ENCODE results near the gene METTL9. TPM values are rescaled to one million over a fixed set of nuclear protein-coding genes. Genes with fewer than 3 reads are reported as not detected.
"Not testable (repeated sequence)": the region's sequence is repeated elsewhere in the genome, so short reads cannot be mapped to it uniquely, and the experiment has no call there.

The METTL9 gene
- total and polyA plus RNA-seq, 2 of the 13 experiments (the other 11 are each of a cell fraction or from before 2014, with no cell fraction given) = 123 to 204 TPM

DNA sequence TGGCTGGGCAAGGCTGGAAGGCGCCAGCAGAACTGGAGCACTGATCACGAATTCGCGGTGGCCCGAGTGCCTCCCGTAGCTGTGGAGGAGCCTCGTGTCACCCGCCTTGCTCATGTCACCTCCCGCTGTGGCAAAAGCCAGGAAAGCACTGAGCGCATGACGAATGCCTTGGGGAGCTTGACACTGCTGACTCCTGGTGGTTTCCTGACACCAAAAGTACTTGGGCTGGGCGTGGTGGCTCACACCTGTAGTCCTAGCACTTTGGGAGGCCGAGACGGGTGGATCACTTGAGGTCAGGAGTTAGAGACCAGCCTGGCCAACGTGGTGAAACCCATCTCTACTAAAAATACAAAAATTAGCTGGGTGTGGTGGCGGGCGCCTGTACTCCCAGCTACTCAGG, 47.8 kb upstream of the METTL9 start (continued):
- TF ChIP-seq KDM1A (CRISPR knock-in tag; IDR thresholded peaks at IDR 0.05) (peak; percentile 39; the same call in 1 of the 2 replicates), SALL1 (CRISPR knock-in tag; IDR thresholded peaks at IDR 0.05) (0 out of 2 replicates have a peak, but pooled peaks have one; percentile 14), CREB1 (IDR thresholded peaks at IDR 0.05) (peak; percentile 51; the same call in 1 of the 2 replicates), STAG1 (CRISPR knock-in tag; IDR thresholded peaks at IDR 0.05) (peak; percentile 69)
- TF ChIP-seq, protein P1, sequence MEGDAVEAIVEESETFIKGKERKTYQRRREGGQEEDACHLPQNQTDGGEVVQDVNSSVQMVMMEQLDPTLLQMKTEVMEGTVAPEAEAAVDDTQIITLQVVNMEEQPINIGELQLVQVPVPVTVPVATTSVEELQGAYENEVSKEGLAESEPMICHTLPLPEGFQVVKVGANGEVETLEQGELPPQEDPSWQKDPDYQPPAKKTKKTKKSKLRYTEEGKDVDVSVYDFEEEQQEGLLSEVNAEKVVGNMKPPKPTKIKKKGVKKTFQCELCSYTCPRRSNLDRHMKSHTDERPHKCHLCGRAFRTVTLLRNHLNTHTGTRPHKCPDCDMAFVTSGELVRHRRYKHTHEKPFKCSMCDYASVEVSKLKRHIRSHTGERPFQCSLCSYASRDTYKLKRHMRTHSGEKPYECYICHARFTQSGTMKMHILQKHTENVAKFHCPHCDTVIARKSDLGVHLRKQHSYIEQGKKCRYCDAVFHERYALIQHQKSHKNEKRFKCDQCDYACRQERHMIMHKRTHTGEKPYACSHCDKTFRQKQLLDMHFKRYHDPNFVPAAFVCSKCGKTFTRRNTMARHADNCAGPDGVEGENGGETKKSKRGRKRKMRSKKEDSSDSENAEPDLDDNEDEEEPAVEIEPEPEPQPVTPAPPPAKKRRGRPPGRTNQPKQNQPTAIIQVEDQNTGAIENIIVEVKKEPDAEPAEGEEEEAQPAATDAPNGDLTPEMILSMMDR (CRISPR knock-in tag; IDR thresholded peaks at IDR 0.05) = peak; percentile 78
- TF ChIP-seq, protein P2, sequence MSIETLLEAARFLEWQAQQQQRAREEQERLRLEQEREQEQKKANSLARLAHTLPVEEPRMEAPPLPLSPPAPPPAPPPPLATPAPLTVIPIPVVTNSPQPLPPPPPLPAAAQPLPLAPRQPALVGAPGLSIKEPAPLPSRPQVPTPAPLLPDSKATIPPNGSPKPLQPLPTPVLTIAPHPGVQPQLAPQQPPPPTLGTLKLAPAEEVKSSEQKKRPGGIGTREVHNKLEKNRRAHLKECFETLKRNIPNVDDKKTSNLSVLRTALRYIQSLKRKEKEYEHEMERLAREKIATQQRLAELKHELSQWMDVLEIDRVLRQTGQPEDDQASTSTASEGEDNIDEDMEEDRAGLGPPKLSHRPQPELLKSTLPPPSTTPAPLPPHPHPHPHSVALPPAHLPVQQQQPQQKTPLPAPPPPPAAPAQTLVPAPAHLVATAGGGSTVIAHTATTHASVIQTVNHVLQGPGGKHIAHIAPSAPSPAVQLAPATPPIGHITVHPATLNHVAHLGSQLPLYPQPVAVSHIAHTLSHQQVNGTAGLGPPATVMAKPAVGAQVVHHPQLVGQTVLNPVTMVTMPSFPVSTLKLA (IDR thresholded peaks at IDR 0.05) = 0 out of 2 replicates have a peak, but pooled peaks have one; percentile 24
- not testable (repeated sequence) for TF ChIP-seq CREB1 (CRISPR knock-in tag; IDR thresholded peaks at IDR 0.05)

DNA sequence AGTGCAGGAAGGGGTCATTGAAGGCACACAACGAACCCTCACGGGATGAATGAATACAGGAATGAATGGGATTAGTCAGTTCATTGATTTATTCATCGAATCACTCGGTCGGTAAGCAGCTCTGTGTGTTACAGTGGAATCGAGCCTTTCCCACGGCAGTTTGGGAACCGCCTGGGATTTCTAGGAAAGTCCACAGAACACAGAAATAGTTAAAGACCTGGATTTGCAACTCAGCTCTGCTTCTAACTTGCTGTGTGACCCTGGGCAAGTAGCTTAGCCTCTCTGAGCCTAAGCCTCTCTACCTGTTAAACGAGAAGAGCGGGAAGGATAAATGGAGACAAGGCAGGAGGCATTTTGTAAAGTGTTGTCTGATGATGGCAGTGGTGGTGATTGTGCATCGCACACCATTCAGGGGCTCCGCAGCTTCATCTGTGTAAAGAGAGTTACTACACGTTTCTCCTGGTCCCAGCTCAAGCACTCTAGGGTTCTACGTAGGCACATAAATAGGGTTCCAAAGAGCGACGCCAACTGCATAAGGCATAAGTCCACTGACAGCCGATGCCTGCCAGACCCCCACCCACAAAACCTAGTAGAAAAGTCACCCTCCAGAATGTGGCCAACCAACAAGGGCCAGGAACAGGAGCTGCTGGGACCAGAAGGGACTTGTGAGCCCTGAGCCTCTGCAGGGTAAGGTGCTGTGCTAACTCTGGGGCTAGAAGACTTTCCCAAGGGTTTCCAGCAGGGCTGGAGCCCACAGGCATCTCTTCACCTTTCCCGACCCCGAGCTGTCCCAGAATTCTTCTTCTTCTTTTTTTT, 45.7 kb upstream of the METTL9 start:
- H3K9ac ChIP-seq (ENCODE audit: insufficient read depth, low read depth, low read length) = not testable (repeated sequence)
- intact Hi-C loops (cut with micrococcal nuclease; ENCODE audit: unreplicated experiment) = loop anchor here (10.0 kb wide), 2 partner anchors 269 to 399 kb away; partner anchors contain the start of genes DNAH3 and LDAF1
- WGBS (ENCODE audit: low lambda C conversion rate) = 59% methylated on average over 19 of the region's 19 CpGs
- TF ChIP-seq ZMYM3 (CRISPR knock-in tag; IDR thresholded peaks at IDR 0.05) (peak; percentile 91), CBX5 (CRISPR knock-in tag; IDR thresholded peaks at IDR 0.05; ENCODE audit: borderline replicate concordance) (peak; percentile 25; the same call in 1 of the 2 replicates)
- TF ChIP-seq, protein P3, sequence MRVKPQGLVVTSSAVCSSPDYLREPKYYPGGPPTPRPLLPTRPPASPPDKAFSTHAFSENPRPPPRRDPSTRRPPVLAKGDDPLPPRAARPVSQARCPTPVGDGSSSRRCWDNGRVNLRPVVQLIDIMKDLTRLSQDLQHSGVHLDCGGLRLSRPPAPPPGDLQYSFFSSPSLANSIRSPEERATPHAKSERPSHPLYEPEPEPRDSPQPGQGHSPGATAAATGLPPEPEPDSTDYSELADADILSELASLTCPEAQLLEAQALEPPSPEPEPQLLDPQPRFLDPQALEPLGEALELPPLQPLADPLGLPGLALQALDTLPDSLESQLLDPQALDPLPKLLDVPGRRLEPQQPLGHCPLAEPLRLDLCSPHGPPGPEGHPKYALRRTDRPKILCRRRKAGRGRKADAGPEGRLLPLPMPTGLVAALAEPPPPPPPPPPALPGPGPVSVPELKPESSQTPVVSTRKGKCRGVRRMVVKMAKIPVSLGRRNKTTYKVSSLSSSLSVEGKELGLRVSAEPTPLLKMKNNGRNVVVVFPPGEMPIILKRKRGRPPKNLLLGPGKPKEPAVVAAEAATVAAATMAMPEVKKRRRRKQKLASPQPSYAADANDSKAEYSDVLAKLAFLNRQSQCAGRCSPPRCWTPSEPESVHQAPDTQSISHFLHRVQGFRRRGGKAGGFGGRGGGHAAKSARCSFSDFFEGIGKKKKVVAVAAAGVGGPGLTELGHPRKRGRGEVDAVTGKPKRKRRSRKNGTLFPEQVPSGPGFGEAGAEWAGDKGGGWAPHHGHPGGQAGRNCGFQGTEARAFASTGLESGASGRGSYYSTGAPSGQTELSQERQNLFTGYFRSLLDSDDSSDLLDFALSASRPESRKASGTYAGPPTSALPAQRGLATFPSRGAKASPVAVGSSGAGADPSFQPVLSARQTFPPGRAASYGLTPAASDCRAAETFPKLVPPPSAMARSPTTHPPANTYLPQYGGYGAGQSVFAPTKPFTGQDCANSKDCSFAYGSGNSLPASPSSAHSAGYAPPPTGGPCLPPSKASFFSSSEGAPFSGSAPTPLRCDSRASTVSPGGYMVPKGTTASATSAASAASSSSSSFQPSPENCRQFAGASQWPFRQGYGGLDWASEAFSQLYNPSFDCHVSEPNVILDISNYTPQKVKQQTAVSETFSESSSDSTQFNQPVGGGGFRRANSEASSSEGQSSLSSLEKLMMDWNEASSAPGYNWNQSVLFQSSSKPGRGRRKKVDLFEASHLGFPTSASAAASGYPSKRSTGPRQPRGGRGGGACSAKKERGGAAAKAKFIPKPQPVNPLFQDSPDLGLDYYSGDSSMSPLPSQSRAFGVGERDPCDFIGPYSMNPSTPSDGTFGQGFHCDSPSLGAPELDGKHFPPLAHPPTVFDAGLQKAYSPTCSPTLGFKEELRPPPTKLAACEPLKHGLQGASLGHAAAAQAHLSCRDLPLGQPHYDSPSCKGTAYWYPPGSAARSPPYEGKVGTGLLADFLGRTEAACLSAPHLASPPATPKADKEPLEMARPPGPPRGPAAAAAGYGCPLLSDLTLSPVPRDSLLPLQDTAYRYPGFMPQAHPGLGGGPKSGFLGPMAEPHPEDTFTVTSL (CRISPR knock-in tag; IDR thresholded peaks at IDR 0.05; ENCODE audit: borderline replicate concordance) = 0 out of 2 replicates have a peak, but pooled peaks have one; percentile 44
- TF ChIP-seq, protein P4, sequence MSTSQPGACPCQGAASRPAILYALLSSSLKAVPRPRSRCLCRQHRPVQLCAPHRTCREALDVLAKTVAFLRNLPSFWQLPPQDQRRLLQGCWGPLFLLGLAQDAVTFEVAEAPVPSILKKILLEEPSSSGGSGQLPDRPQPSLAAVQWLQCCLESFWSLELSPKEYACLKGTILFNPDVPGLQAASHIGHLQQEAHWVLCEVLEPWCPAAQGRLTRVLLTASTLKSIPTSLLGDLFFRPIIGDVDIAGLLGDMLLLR (CRISPR knock-in tag; IDR thresholded peaks at IDR 0.05) = 0 out of 2 replicates have a peak, but pooled peaks have one; percentile 27

More for the DNA sequence above, 45.7 kb upstream of the METTL9 start:
- FAIRE-seq; H3K27ac ChIP-seq (ENCODE audit: extremely low read length, insufficient read depth, low read length); BruUV-seq (replicated peaks); H4K20me1 ChIP-seq (ENCODE audit: insufficient read depth, low read length); H3K9me3 ChIP-seq (ENCODE audit: low read length); H3K79me2 ChIP-seq (ENCODE audit: insufficient read depth, low read length); H3K36me3 ChIP-seq (replicated peaks in 1 of 2; ENCODE audit: control insufficient read depth in 1 of 2, insufficient read depth in 2 of 2, low read length in 2 of 2); H2AFZ ChIP-seq (ENCODE audit: low read length); H3K4me2 ChIP-seq (ENCODE audit: low read depth, low read length); DNase-seq (ENCODE audit: low spot score); H3K4me3 ChIP-seq (replicated peaks in 1 of 3; ENCODE audit: insufficient read depth in 1 of 3, low read depth in 2 of 3, low read length in 3 of 3); ATAC-seq; POLR2A ChIA-PET: not testable (repeated sequence)
- peaks cover 16 to 51% of the 10 kb centered on the region in 2 experiments; a peak in 4 of 5 replicates for H3K27me3 ChIP-seq (ENCODE audit: control insufficient read depth in 1 of 2, insufficient read depth in 2 of 2, low read length in 2 of 2)
- CTCF ChIA-PET (ENCODE audit: low intra/inter-chr PET ratio, low total read pairs) = interaction anchor here (1.5 to 1.8 kb wide), 2 partner anchors 29 to 87 kb away, joined by 9 to 15 read pairs; no protein-coding TSS in a partner anchor
- in situ Hi-C loops (cut with HindIII; ENCODE audit: extremely low pct_ligation_motif_present, low pct_unique_long_range_greater_than_20kb) = loop anchor here (25.0 kb wide), 2 partner anchors 241 to 784 kb away; no protein-coding TSS in a partner anchor
- peaks cover 31% of the 10 kb centered on the region for H3K4me1 ChIP-seq (ENCODE audit: insufficient read depth, low read length)

Data from HepG2 (cell line).